GM21619 (cell line): ENCODE results near the gene KCNMB2.

Experiments
- ATAC-seq: cut with Tn5 transposase; IDR thresholded peaks from one replicate; pipeline ENCODE4 v1.9.1; 2021; ENCODE audit not compliant: unreplicated experiment

Gene KCNMB2

DNA sequence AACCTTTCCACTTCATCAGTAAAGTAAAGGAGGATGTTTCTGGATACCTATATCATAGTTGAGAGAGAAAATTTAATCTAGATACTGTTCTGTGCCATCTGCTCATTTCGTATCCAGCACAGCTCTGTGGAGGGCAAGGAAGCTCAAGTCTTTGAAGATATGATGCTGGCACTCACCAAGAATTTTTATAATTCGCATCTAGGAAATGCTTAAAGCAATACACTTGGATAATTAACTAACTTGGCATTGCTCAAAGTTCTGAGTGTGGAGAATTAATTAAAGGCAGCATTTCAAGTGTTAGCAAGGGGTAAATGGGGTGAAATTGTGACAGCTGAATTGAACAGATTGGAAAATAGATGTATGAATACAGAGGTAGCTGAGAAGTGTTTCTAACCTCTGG is 213.2 kb downstream of the KCNMB2 start:
- ATAC-seq: no peak

GRCh38 chr3:178750639-178751300 is 214.5 kb downstream of the KCNMB2 start:
- ATAC-seq: no peak

DNA sequence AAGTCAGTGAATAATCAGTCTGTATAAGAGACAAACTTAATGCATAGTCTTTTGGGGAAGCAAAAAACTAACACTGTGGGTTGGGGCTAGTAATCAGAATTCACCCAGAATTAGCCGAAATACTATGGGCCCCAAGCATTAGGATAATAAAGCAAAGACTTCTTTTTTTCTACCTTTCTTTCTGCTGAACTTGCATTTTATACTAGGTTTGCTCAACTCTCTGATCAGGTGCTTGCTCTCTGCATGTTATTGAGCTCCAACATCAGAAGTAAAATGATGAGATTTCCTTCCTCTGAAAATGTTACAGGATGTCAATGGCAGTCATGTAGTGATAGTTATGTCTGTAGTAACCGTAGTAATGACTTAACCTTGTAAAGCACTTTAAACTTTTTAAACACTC is 216.6 kb downstream of the KCNMB2 start:
- ATAC-seq: no peak

DNA sequence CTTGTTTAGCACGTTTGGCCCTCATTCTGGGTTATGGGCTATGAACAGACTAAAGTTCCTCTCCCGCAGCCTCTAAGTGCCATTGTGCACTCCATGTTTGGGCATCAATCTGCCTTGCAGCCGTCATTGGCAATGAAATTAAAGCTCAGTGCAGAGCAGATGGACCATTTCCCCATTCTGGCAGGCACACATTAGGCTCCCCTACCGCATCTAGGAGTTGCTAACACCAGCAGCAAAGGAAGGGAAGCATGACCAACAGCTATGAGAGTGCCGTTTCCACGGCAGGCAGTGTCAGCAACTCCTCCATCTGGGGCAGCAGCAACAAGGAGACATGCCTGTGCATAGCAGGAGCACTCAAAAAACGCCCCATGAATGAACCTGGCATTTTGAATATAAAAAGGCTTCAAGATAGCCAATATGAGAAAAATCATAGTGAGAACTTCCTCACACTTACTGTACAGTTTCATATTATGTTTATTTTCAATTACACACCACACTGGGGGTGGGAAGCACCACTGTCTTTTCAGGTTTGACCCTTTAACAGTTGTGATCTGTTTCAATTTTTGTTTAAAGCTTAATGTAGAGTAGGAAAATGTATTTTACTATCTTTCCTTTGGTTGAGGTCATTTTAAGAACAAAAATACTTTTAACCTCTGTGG is 218.7 kb downstream of the KCNMB2 start:
- ATAC-seq: no peak

DNA sequence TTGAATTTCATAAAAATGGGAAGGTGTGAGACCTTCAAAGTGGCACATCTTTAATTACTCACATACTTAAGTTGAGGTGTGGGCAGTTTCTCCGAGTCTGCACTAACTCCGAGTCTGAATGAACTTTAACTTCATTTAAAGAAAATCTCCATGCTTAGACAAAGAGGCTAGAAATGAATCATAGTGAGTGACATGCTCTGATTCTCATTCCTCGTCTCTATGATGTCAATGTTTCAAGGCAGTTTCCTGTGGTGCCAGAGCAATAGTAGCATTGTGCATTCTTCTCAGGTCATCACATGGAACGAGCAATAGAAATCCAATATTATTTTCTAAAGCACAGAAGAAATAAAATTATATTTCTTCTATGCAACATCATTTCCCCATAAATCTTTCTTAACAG is 224.8 kb downstream of the KCNMB2 start:
- no peak for ATAC-seq

GRCh38 chr3:178761461-178761860 is 225.2 kb downstream of the KCNMB2 start:
- no peak for ATAC-seq

- no peak for ATAC-seq
These were observed 226.1 kb downstream of the KCNMB2 start for GRCh38 chr3:178762385-178762784.

DNA sequence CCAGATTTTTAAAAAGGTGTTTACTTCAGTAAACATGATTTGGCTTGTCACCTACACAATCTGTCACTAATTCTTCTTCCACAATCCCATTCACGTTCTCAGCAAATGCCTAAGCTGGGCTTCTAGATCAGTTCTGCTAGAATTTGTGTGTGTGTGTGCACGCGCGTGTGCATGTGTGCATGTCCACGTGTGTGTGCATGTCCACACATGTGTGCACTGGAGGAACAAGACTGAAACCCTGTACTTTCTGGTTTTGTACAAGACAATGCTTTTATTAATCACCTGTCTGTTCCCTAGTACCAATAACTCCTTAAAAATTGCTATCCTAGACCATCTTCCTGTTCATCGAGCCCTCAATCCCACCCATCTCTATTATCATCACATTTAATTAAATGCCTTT is 229.2 kb downstream of the KCNMB2 start:
- ATAC-seq: no peak

GRCh38 chr3:178767581-178767980 is 231.3 kb downstream of the KCNMB2 start:
- ATAC-seq: no peak

DNA sequence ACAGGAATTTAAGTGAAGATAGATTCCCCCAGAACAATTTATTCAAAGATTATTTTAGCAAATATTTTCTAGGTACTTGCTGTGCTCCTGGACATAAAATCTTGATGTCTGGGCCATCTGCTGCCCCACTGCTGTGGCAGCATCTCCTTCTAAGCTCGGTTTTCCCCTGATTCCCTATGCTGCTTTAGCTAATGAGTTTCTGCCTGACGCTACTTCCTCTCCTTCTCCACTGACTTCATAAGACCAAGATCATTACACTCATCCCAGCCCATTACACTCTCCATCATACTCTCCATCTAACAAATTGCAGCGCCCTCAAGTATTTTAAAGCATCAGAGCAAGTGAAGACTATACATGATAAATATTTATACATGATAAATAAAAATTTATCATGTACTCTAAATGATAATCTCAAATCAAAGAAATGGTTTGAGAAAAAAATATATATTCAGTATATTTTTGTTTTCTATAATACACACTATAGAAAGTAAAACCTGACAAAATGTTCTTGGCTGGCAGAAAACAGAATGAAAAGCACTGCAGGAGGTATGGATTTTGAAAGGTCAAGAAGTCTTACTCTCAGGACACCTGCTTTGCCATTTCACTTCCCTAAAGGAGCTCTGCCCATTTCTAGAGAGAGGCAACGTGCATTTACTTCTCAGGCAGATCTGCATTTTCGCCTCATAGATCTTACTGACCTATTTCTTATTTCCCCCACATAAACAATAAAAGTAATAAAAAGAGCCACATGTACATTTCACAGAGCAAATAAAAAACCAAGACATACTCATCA is 232.0 kb downstream of the KCNMB2 start:
- peak; percentile 67 for ATAC-seq

- ATAC-seq: no peak
These were observed 235.3 kb downstream of the KCNMB2 start for GRCh38 chr3:178771511-178771910.

GRCh38 chr3:178772746-178773145 is 236.5 kb downstream of the KCNMB2 start:
- no peak for ATAC-seq

DNA sequence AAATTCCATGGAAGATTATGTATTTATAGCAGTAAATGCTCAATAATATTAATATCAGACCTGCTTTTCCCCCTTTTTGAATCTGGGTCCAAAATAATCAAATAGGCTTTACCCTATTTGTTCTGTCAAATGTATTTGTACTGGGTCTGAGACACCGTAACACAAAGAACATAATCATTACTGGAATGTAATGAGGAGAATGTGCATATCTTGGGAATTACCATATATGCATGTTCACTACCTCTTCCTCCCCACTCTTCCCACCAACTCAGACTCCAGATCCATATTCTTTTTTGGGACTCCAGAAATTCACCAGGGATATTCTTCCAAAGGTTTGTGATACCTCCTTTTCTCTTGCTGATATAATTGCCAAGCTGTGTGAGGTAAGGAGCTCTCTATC is 237.1 kb downstream of the KCNMB2 start:
- no peak for ATAC-seq

DNA sequence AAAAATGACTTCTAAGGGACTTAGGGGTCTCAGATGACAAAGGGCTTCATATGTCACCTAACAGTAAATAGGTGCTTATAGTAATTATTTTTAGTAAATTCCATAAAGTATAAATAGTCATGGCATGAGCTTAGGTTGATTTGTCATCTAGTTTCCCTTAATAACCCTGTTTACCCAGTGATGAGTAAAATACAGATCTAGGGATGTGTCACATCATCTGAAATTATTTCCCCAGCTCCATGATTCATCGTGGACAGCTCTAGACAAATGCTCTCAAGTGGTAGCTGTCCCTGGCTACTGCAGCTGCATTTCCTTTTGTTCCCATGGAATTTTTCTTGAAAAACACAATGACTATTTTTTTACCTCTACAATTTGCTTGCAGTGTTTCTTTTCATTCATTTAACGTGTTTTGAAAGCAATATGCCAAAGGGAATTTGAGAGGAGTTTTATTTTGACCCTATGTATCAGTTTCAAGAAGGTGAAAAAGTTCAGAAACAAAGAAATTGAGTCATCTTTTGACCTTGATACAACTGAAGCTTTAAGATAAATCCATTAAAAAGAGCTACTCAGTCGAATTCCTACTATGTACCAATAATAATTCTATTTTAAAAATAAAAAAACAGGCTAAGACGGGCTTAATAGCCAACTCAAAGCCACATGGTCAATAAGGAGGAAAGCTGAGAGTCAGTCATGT is 241.6 kb downstream of the KCNMB2 start:
- peak; percentile 83 for ATAC-seq

GRCh38 chr3:178778589-178778988 is 242.4 kb downstream of the KCNMB2 start:
- ATAC-seq: no peak

DNA sequence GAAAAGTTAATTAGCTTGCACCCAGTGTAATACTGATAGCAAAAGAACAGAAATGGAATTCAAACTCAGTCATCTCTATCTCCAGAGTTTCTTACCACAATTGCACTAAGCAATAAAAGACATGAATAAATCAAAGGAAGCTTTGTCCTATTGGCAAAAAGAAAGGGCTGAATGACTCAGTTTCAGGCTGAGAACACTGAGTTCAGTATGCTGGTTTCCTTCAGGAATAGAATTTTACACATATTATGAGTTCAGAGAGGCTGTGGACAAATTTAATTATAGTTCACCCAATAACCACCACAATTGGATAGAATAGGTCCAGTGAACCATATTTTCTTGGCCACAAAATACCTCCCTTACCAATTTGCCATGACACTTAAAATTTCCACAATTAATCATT is 249.7 kb downstream of the KCNMB2 start:
- ATAC-seq: no peak

- no peak for ATAC-seq
These were observed 251.7 kb downstream of the KCNMB2 start for GRCh38 chr3:178787960-178788359.

GRCh38 chr3:178794711-178795110 is 258.5 kb downstream of the KCNMB2 start:
- ATAC-seq: no peak

DNA sequence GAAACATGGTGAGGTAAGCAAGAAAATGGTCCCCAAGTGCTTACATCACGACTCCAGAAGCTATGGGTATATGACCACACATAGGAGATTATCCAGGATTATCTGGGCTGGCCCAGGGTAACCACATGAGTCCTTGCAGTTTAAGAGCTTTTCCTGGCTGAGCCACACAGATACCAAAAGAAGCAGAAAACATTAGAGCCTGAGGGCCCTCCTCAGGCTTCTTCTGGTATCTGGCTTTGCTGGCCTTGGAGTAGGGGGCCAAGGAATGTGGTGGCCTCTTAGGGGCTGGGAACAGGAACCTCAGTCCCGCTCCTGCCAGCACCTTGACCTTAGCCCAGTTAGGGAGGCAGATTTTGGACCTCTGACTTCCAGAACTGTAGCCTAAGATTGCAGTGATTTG is 259.1 kb downstream of the KCNMB2 start:
- no peak for ATAC-seq

- no peak for ATAC-seq
These were observed 266.0 kb downstream of the KCNMB2 start for GRCh38 chr3:178802259-178802658.

DNA sequence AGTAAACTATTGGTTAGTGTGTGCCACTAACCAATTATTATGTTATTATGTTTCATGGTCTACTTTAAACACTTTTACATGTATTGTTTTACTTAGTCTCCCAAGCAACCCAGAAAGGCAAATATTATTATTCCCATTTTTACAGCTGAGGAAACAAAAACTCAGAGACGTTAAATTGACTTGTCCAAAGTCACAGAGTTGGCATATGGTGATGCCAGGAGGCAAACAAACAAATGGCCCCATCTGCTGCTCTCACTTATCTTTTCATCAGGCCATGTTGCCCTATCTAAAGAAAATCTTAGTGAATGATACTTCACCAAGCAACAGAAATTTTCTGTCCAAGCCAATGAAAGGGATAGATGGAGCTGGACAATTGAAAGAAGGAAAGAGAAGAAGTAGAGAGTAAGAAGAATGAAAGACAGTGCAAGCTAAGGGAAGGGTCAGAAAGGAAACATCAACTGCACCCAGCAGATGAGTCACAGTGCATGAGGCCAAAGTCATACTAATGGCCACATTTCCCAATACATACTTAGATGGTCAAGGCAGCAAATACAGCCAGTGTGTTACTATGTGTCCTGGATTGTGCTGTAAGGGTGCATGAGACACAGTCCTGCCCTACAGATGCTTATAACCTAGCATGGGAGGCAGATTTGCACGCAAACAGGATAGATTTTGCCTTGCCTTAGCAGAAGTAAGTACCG is 266.9 kb downstream of the KCNMB2 start:
- no peak for ATAC-seq
